ENCODE data around the gene PEDS1.

DNA sequence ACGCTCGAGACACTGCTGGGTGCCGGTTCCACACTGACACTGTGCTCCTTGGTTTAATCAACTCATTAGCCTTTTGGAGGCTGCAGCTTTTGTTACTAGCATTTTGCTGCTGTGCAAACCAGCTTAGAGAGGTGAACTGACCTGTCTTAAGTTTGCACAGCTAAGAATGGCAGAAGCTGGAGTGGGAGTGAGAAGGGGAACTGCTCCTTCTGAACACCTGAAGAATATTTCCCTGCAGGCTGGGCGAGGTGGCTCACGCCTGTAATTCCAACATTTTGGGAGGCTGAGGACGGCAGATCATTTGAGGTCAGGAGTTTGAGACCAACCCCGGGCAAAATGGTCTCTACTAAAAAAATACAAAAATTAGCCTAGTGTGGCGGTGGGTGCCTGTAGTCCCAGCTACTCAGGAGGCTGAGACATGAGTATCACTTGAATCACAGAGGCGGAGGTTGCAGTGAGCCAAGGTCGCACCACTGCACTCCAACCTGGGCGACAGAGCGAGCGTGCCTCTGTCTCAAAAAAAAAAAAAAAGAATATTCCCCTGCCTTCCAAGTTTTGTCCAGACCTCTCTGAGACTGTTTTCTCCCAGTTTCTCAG, 42.1 kb upstream of the PEDS1 start:
- no peak for TF ChIP-seq POLR2A (IDR thresholded peaks at IDR 0.05; ENCODE audit: low read depth, low read length)
- TF ChIP-seq POLR2AphosphoS5 (IDR thresholded peaks at IDR 0.05; ENCODE audit: low read depth, low read length), result no peak
